Activated CD4-positive, alpha-beta T cell treated with anti-CD3 and anti-CD28 coated beads for 36 hours (primary cell): ENCODE results near the gene RNF208. TPM values are rescaled to one million over a fixed set of nuclear protein-coding genes. Genes with fewer than 3 reads are reported as not detected.
A peak's percentile ranks its signal among the peaks of the same experiment; 100 is the strongest.

Source experiments
- ATAC-seq: fragments of 200-7000 bp; cut with Tn5 transposase; one replicate; pipeline ENCODE4 v1.10.0; 2021; ENCODE audit warnings: mild to moderate bottlenecking, moderate library complexity
- CTCF ChIA-PET: fragments of 350-600 bp; sonication (Branson Sonifier 250); formaldehyde crosslinking; loops from one replicate; lab custom pipeline; 2021; ENCODE audit warnings: antibody characterized with exemption; lab: Charles Lee
- POLR2A ChIA-PET: fragments of 350-600 bp; sonication (Branson Sonifier 250); formaldehyde crosslinking; loops from one replicate; lab custom pipeline; 2021; ENCODE audit warnings: antibody characterized with exemption, inconsistent platforms; lab: Charles Lee
- DNase-seq: peaks from one replicate; pipeline ENCODE4 v3.0.0-alpha.2; 2020
- H3K27ac Mint-ChIP-seq: one replicate; pipeline ENCODE4 v1.8.0; 2021; ENCODE audit warnings: mixed read lengths
- H3K27me3 Mint-ChIP-seq: one replicate; pipeline ENCODE4 v1.8.0; 2021; ENCODE audit warnings: mixed read lengths
- H3K36me3 Mint-ChIP-seq: one replicate; pipeline ENCODE4 v1.8.0; 2021; ENCODE audit warnings: low read depth, mixed read lengths
- H3K4me1 Mint-ChIP-seq: one replicate; pipeline ENCODE4 v1.8.0; 2021; ENCODE audit warnings: mixed read lengths
- H3K4me3 Mint-ChIP-seq: one replicate; pipeline ENCODE4 v1.8.0; 2021; ENCODE audit warnings: mild to moderate bottlenecking, moderate library complexity, mixed read lengths
- H3K9me3 Mint-ChIP-seq: one replicate; pipeline ENCODE4 v1.8.0; 2021; ENCODE audit warnings: low read depth, mixed read lengths
- intact Hi-C, 2 experiments: fragments of 100-400 bp; cut with DNase I in 1 of 2; cut with micrococcal nuclease in 1 of 2; formaldehyde crosslinking; loops; one replicate each; pipeline versions ENCODE4 v1.14.2 to v1.15.1; 2022 to 2024; cut with DNase I, micrococcal nuclease
- total RNA-seq, 2 experiments: library from RNA; stranded (reverse); gene quantifications; one replicate each; pipeline ENCODE4 v1.2.3, GENCODE V29; 2021

Gene RNF208
- total RNA-seq, 2 experiments from 2014 or later, result 7.1 to 8.9 TPM

- Mint-ChIP-seq H3K27me3 (no peaks in the 10 kb centered on the region), H3K27ac (peak overlapping the region; percentile 42), H3K4me1 (peaks cover 33% of the 10 kb centered on the region), H3K4me3 (peak overlapping the region; percentile 91), H3K9me3 (no peaks in the 10 kb centered on the region), H3K36me3 (peaks cover 16% of the 10 kb centered on the region)
- intact Hi-C loops, result loop anchor here in 1 of 2 experiments (5.0 kb wide), 1 partner anchor 36 kb away; the partner anchor contains the start of gene RNF208
- ChIA-PET POLR2A (no interaction called here), CTCF (no interaction called here)
- DNase-seq (no peak), ATAC-seq (no peak)
Measured at GRCh38 chr9:137186385-137186784, 35.7 kb downstream of the RNF208 start.

- POLR2A ChIA-PET, result no interaction called here
- no peak overlapping the region for H3K4me3 Mint-ChIP-seq
- intact Hi-C loops, result loop anchor here in 1 of 2 experiments (5.0 kb wide), 1 partner anchor 36 kb away; the partner anchor contains the start of gene RNF208
Measured at GRCh38 chr9:137185921-137186320, 36.1 kb downstream of the RNF208 start.

GRCh38 chr9:137184881-137185660 lies 37.0 kb downstream of the RNF208 start:
- ATAC-seq (no peak), DNase-seq (no peak)
- Mint-ChIP-seq H3K27ac (no peak overlapping the region), H3K36me3 (peaks cover 12% of the 10 kb centered on the region), H3K9me3 (no peaks in the 10 kb centered on the region), H3K4me1 (peaks cover 28% of the 10 kb centered on the region), H3K4me3 (no peak overlapping the region), H3K27me3 (no peaks in the 10 kb centered on the region)
- ChIA-PET POLR2A (no interaction called here), CTCF (no interaction called here)
- intact Hi-C loops, result loop anchor here in 1 of 2 experiments (5.0 kb wide), 1 partner anchor 37 kb away; the partner anchor contains the start of gene RNF208

More at GRCh38 chr9:137185921-137186320, 36.1 kb downstream of the RNF208 start:
- ATAC-seq (no peak), DNase-seq (no peak)
- Mint-ChIP-seq H3K9me3 (no peaks in the 10 kb centered on the region), H3K4me1 (peaks cover 33% of the 10 kb centered on the region), H3K27me3 (no peaks in the 10 kb centered on the region), H3K27ac (no peak overlapping the region), H3K36me3 (peaks cover 16% of the 10 kb centered on the region)
- CTCF ChIA-PET, result no interaction called here

- ATAC-seq (no peak), DNase-seq (no peak)
- intact Hi-C loops, result no loop called here
- Mint-ChIP-seq H3K36me3 (peaks cover 15% of the 10 kb centered on the region), H3K27ac (no peak overlapping the region), H3K9me3 (no peaks in the 10 kb centered on the region), H3K4me1 (peaks cover 26% of the 10 kb centered on the region), H3K4me3 (no peak overlapping the region), H3K27me3 (no peaks in the 10 kb centered on the region)
- ChIA-PET CTCF (no interaction called here), POLR2A (no interaction called here)
Measured at GRCh38 chr9:137183980-137184595, 38.0 kb downstream of the RNF208 start.

- ATAC-seq (no peak), DNase-seq (no peak)
- H3K4me3 Mint-ChIP-seq, result no peak overlapping the region
- intact Hi-C loops, result no loop called here
- CTCF ChIA-PET, result interaction anchor here (0.6 kb wide), 1 partner anchor 485 kb away, joined by 3 read pairs; no protein-coding TSS in a partner anchor
- no peak overlapping the region for H3K27ac Mint-ChIP-seq
- peaks cover 24% of the 10 kb centered on the region for H3K4me1 Mint-ChIP-seq
- POLR2A ChIA-PET, result no interaction called here
- H3K36me3 Mint-ChIP-seq, result peaks cover 14% of the 10 kb centered on the region
- H3K9me3 Mint-ChIP-seq, result no peaks in the 10 kb centered on the region
- no peaks in the 10 kb centered on the region for H3K27me3 Mint-ChIP-seq
Measured at GRCh38 chr9:137182836-137183235, 39.2 kb downstream of the RNF208 start.

GRCh38 chr9:137181680-137182079 lies 40.4 kb downstream of the RNF208 start:
- Mint-ChIP-seq H3K4me1 (peaks cover 15% of the 10 kb centered on the region), H3K4me3 (no peak overlapping the region), H3K27ac (no peak overlapping the region), H3K9me3 (no peaks in the 10 kb centered on the region), H3K27me3 (no peaks in the 10 kb centered on the region), H3K36me3 (peaks cover 13% of the 10 kb centered on the region)
- ATAC-seq (no peak), DNase-seq (no peak)
- ChIA-PET CTCF (interaction anchor here (1.1 kb wide), 1 partner anchor 7 kb away, joined by 4 read pairs; no protein-coding TSS in a partner anchor), POLR2A (no interaction called here)
- intact Hi-C loops, result no loop called here

- Mint-ChIP-seq H3K4me1 (peaks cover 7% of the 10 kb centered on the region), H3K27me3 (no peaks in the 10 kb centered on the region), H3K27ac (no peak overlapping the region), H3K9me3 (no peaks in the 10 kb centered on the region), H3K4me3 (no peak overlapping the region), H3K36me3 (peaks cover 10% of the 10 kb centered on the region)
- ATAC-seq (no peak), DNase-seq (no peak)
- intact Hi-C loops, result no loop called here
- ChIA-PET POLR2A (no interaction called here), CTCF (interaction anchor here (1.1 kb wide), 1 partner anchor 8 kb away, joined by 4 read pairs; no protein-coding TSS in a partner anchor)
Measured at GRCh38 chr9:137180491-137180890, 41.5 kb downstream of the RNF208 start.

- DNase-seq, result no peak
- peaks cover 10% of the 10 kb centered on the region for H3K36me3 Mint-ChIP-seq
- H3K4me1 Mint-ChIP-seq, result peaks cover 4% of the 10 kb centered on the region
- intact Hi-C loops, result no loop called here
- no peak overlapping the region for H3K27ac Mint-ChIP-seq
- no peaks in the 10 kb centered on the region for H3K27me3 Mint-ChIP-seq
- no peaks in the 10 kb centered on the region for H3K9me3 Mint-ChIP-seq
- POLR2A ChIA-PET, result no interaction called here
- H3K4me3 Mint-ChIP-seq, result no peak overlapping the region
- CTCF ChIA-PET, result no interaction called here
- no peak for ATAC-seq
Measured at GRCh38 chr9:137179761-137180160, 42.3 kb downstream of the RNF208 start.

GRCh38 chr9:137178939-137179630 lies 43.0 kb downstream of the RNF208 start:
- Mint-ChIP-seq H3K27me3 (no peaks in the 10 kb centered on the region), H3K4me3 (no peak overlapping the region), H3K36me3 (peaks cover 10% of the 10 kb centered on the region), H3K9me3 (no peaks in the 10 kb centered on the region), H3K27ac (no peak overlapping the region), H3K4me1 (no peaks in the 10 kb centered on the region)
- no peak for DNase-seq
- intact Hi-C loops, result no loop called here
- no peak for ATAC-seq
- POLR2A ChIA-PET, result no interaction called here
- CTCF ChIA-PET, result no interaction called here

GRCh38 chr9:137178201-137178938 lies 43.7 kb downstream of the RNF208 start:
- ATAC-seq, result no peak
- H3K36me3 Mint-ChIP-seq, result peaks cover 10% of the 10 kb centered on the region
- no peaks in the 10 kb centered on the region for H3K27me3 Mint-ChIP-seq
- no peak for DNase-seq
- H3K27ac Mint-ChIP-seq, result no peak overlapping the region
- no peaks in the 10 kb centered on the region for H3K9me3 Mint-ChIP-seq
- intact Hi-C loops, result no loop called here
- H3K4me3 Mint-ChIP-seq, result no peak overlapping the region
- H3K4me1 Mint-ChIP-seq, result no peaks in the 10 kb centered on the region
- ChIA-PET CTCF (no interaction called here), POLR2A (no interaction called here)
